Measurements from ENCODE around the gene HBQ1. TPM values are rescaled to one million over a fixed set of nuclear protein-coding genes. Genes with fewer than 3 reads are reported as not detected.

HBQ1 gene
- total RNA-seq, 2 donors from 2014 or later, result not detected

Other genes starting within 250 kb of the HBQ1 start
- 10 to 100 TPM in 1 of 2 donors, 1 to 10 TPM in 1; 8.5 to 23.6 TPM for gene POLR3K, start 126.9 kb upstream of the HBQ1 start, total RNA-seq
- 10 to 100 TPM; 20.6 to 48.3 TPM for gene SNRNP25, start 126.6 kb upstream of the HBQ1 start, total RNA-seq
- gene RHBDF1, start 107.8 kb upstream of the HBQ1 start, total RNA-seq, result 10 to 100 TPM; 28.6 to 35.3 TPM
- gene MPG, start 102.2 kb upstream of the HBQ1 start, total RNA-seq, result 10 to 100 TPM; 39.3 to 42.1 TPM
- gene NPRL3, start 41.8 kb upstream of the HBQ1 start, total RNA-seq, result 10 to 100 TPM; 13.4 to 26.4 TPM
- gene HBZ, start 27.8 kb upstream of the HBQ1 start, total RNA-seq, result 1 to 10 TPM in 1 of 2 donors, not detected in 1; 1.4 TPM
- not detected for gene HBM, start 14.5 kb upstream of the HBQ1 start, total RNA-seq
- 10 to 100 TPM in 1 of 2 donors, 1 to 10 TPM in 1; 3.5 to 64.9 TPM for gene HBA2, start 7.6 kb upstream of the HBQ1 start, total RNA-seq
- gene HBA1, start 3.8 kb upstream of the HBQ1 start, total RNA-seq, result 10 to 100 TPM in 1 of 2 donors, 1 to 10 TPM in 1; 7.4 to 50.3 TPM
- 10 to 100 TPM; 37.1 to 55.4 TPM for gene LUC7L, start 49.0 kb downstream of the HBQ1 start, total RNA-seq
- 100 to 1,000 TPM; 105 to 124 TPM for gene FAM234A, start 54.4 kb downstream of the HBQ1 start, total RNA-seq
- gene RGS11, start 95.5 kb downstream of the HBQ1 start, total RNA-seq, result 1 to 10 TPM; 2.9 to 4.0 TPM
- gene ARHGDIG, start 100.1 kb downstream of the HBQ1 start, total RNA-seq, result 10 to 100 TPM in 1 of 2 donors, 1 to 10 TPM in 1; 1.8 to 20.0 TPM
- gene PDIA2, start 102.7 kb downstream of the HBQ1 start, total RNA-seq, result 1 to 10 TPM; 1.4 to 2.6 TPM
- 10 to 100 TPM; 33.4 to 34.3 TPM for gene AXIN1, start 172.3 kb downstream of the HBQ1 start, total RNA-seq
- 10 to 100 TPM; 59.4 to 75.4 TPM for gene MRPL28, start 190.1 kb downstream of the HBQ1 start, total RNA-seq
- gene PGAP6, start 201.5 kb downstream of the HBQ1 start, total RNA-seq, result 100 to 1,000 TPM in 1 of 2 donors, 10 to 100 TPM in 1; 99.6 to 102 TPM
- 10 to 100 TPM; 38.3 to 63.6 TPM for gene NME4, start 216.7 kb downstream of the HBQ1 start, total RNA-seq
- 10 to 100 TPM; 31.3 to 50.2 TPM for gene DECR2, start 221.4 kb downstream of the HBQ1 start, total RNA-seq
- 10 to 100 TPM; 20.9 to 22.3 TPM for gene RAB11FIP3, start 245.2 kb downstream of the HBQ1 start, total RNA-seq

Data from colonic mucosa (tissue), 2 donors.